Spinal cord (tissue), 10 donors: ENCODE results near the gene KCNQ1. TPM values are rescaled to one million over a fixed set of nuclear protein-coding genes. Genes with fewer than 3 reads are reported as not detected.

Experiments used
- DNase-seq, 6 donors: peaks; one replicate each; pipeline versions ENCODE4 v3.0.0 to v3.0.0-alpha.2; 2013 to 2015; ENCODE audit warnings: low spot score in 6 of 6, low read depth in 4 of 6
- H3K27ac ChIP-seq: one replicate; pipeline ENCODE4 v1.5.1; 2013; ENCODE audit warnings: low read depth, low read length, control low read depth
- H3K27me3 ChIP-seq: one replicate; pipeline ENCODE4 v1.6.1; 2013; ENCODE audit warnings: low read length; ENCODE audit not compliant: control insufficient read depth, insufficient read depth
- H3K36me3 ChIP-seq: one replicate; pipeline ENCODE4 v1.6.1; 2013; ENCODE audit warnings: low read length; ENCODE audit not compliant: control insufficient read depth, insufficient read depth
- H3K4me1 ChIP-seq: one replicate; pipeline ENCODE4 v1.6.1; 2013; ENCODE audit warnings: low read length; ENCODE audit not compliant: control insufficient read depth, insufficient read depth
- H3K4me3 ChIP-seq: one replicate; pipeline ENCODE4 v1.5.1; 2013; ENCODE audit warnings: low read depth, low read length, control low read depth
- H3K9me3 ChIP-seq: one replicate; pipeline ENCODE4 v1.6.1; 2013; ENCODE audit warnings: low read length; ENCODE audit not compliant: control insufficient read depth, insufficient read depth
- WGBS: methylation state at CpG from one replicate; pipeline ENCODE4 v1.1.5; 2013; ENCODE audit warnings: missing lambda C conversion rate; ENCODE audit not compliant: insufficient coverage; 5-methylcytosine and 5-hydroxymethylcytosine counted together
- polyA plus RNA-seq, 2 donors: library from polyadenylated mRNA; unstranded; fragments of 120-200 nt; gene quantifications; one replicate each; pipeline ENCODE4 v1.2.1, GENCODE V29; 2013; ENCODE audit not compliant: insufficient read length in 2 of 2
- total RNA-seq, 2 donors: library from RNA; depleted of rRNA in 1 of 2; stranded (reverse); fragments of 120-200 nt in 1 of 2; fragments of >200 nt in 1 of 2; gene quantifications; one replicate each; pipeline versions ENCODE4 v1.2.3 to v1.2.4, GENCODE V29; 2013 to 2014
- donor health status: healthy.

Gene KCNQ1
- total and polyA plus RNA-seq, 4 donors: 0.83 to 3.1 (median 2.1) TPM

GRCh38 chr11:2582351-2582945 is 137.6 kb downstream of the KCNQ1 start:
- DNase-seq: no peak

GRCh38 chr11:2582946-2583604 is 138.3 kb downstream of the KCNQ1 start:
- 66% methylated on average over 25 of the region's 33 CpGs for WGBS
- Histone ChIP-seq H3K4me3 (no peak overlapping the region), H3K9me3 (no peaks in the 10 kb centered on the region), H3K4me1 (peaks cover 60% of the 10 kb centered on the region), H3K36me3 (peaks cover 8% of the 10 kb centered on the region), H3K27ac (no peak overlapping the region), H3K27me3 (no peaks in the 10 kb centered on the region)
- DNase-seq: no peak

More at GRCh38 chr11:2582351-2582945, 137.6 kb downstream of the KCNQ1 start:
- no peaks in the 10 kb centered on the region for H3K9me3 ChIP-seq
- peaks cover 63% of the 10 kb centered on the region for H3K4me1 ChIP-seq
- H3K27ac ChIP-seq: no peak overlapping the region
- H3K4me3 ChIP-seq: no peak overlapping the region
- no peaks in the 10 kb centered on the region for H3K27me3 ChIP-seq
- WGBS: 76% methylated on average over 7 of the region's 12 CpGs
- H3K36me3 ChIP-seq: peaks cover 2% of the 10 kb centered on the region

GRCh38 chr11:2583605-2583958 is 138.8 kb downstream of the KCNQ1 start:
- Histone ChIP-seq H3K4me1 (peaks cover 56% of the 10 kb centered on the region), H3K9me3 (no peaks in the 10 kb centered on the region), H3K36me3 (peaks cover 11% of the 10 kb centered on the region), H3K27ac (no peak overlapping the region), H3K4me3 (no peak overlapping the region), H3K27me3 (no peaks in the 10 kb centered on the region)
- 92% methylated on average over 6 of the region's 6 CpGs for WGBS
- no peak for DNase-seq

- Histone ChIP-seq H3K4me1 (peaks cover 54% of the 10 kb centered on the region), H3K9me3 (no peaks in the 10 kb centered on the region), H3K4me3 (no peak overlapping the region), H3K36me3 (peaks cover 13% of the 10 kb centered on the region), H3K27ac (no peak overlapping the region), H3K27me3 (no peaks in the 10 kb centered on the region)
- 92% methylated on average over 3 of the region's 4 CpGs for WGBS
- no peak for DNase-seq
Observed at GRCh38 chr11:2584434-2584811, 139.6 kb downstream of the KCNQ1 start.

GRCh38 chr11:2584812-2585565 is 140.2 kb downstream of the KCNQ1 start:
- no peaks in the 10 kb centered on the region for H3K27me3 ChIP-seq
- H3K4me3 ChIP-seq: no peak overlapping the region
- no peak overlapping the region for H3K27ac ChIP-seq
- peak in 1 of 6 donors; percentile 1 for DNase-seq
- H3K4me1 ChIP-seq: peaks cover 54% of the 10 kb centered on the region
- 92% methylated on average over 15 of the region's 18 CpGs for WGBS
- H3K9me3 ChIP-seq: no peaks in the 10 kb centered on the region
- peaks cover 14% of the 10 kb centered on the region for H3K36me3 ChIP-seq

- Histone ChIP-seq H3K9me3 (no peaks in the 10 kb centered on the region), H3K27me3 (no peaks in the 10 kb centered on the region), H3K27ac (no peak overlapping the region), H3K4me1 (peaks cover 54% of the 10 kb centered on the region), H3K4me3 (no peak overlapping the region), H3K36me3 (peaks cover 13% of the 10 kb centered on the region)
- peak in 1 of 6 donors; percentile 0 for DNase-seq
- WGBS: 70% methylated on average over 5 of the region's 6 CpGs
Observed at GRCh38 chr11:2585566-2586086, 140.8 kb downstream of the KCNQ1 start.

- peak in 1 of 6 donors; percentile 13 for DNase-seq
- Histone ChIP-seq H3K27ac (no peak overlapping the region), H3K27me3 (no peaks in the 10 kb centered on the region), H3K36me3 (peaks cover 12% of the 10 kb centered on the region), H3K9me3 (no peaks in the 10 kb centered on the region), H3K4me1 (peaks cover 58% of the 10 kb centered on the region), H3K4me3 (no peak overlapping the region)
- WGBS: 49% methylated on average over 18 of the region's 18 CpGs
Observed at GRCh38 chr11:2586087-2586792, 141.4 kb downstream of the KCNQ1 start.

GRCh38 chr11:2586793-2587131 is 142.0 kb downstream of the KCNQ1 start:
- peaks cover 63% of the 10 kb centered on the region for H3K4me1 ChIP-seq

GRCh38 chr11:2587132-2587930 is 142.5 kb downstream of the KCNQ1 start:
- H3K27me3 ChIP-seq: no peaks in the 10 kb centered on the region
- H3K4me1 ChIP-seq: peaks cover 65% of the 10 kb centered on the region
- H3K4me3 ChIP-seq: no peak overlapping the region
- no peaks in the 10 kb centered on the region for H3K9me3 ChIP-seq
- peaks cover 12% of the 10 kb centered on the region for H3K36me3 ChIP-seq
- 95% methylated on average over 16 of the region's 20 CpGs for WGBS
- H3K27ac ChIP-seq: no peak overlapping the region
- DNase-seq: peak in 1 of 6 donors; percentile 0

More at GRCh38 chr11:2586793-2587131, 142.0 kb downstream of the KCNQ1 start:
- Histone ChIP-seq H3K9me3 (no peaks in the 10 kb centered on the region), H3K4me3 (no peak overlapping the region), H3K27me3 (no peaks in the 10 kb centered on the region), H3K27ac (no peak overlapping the region), H3K36me3 (peaks cover 12% of the 10 kb centered on the region)
- 70% methylated on average over 5 of the region's 5 CpGs for WGBS
- peak in 1 of 6 donors; percentile 0 for DNase-seq
